ENCODE results near the gene AIG1.
"Not testable (repeated sequence)": the region's sequence is repeated elsewhere in the genome, so short reads cannot be mapped to it uniquely, and the experiment has no call there.

The AIG1 gene, protein sequence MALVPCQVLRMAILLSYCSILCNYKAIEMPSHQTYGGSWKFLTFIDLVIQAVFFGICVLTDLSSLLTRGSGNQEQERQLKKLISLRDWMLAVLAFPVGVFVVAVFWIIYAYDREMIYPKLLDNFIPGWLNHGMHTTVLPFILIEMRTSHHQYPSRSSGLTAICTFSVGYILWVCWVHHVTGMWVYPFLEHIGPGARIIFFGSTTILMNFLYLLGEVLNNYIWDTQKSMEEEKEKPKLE

DNA sequence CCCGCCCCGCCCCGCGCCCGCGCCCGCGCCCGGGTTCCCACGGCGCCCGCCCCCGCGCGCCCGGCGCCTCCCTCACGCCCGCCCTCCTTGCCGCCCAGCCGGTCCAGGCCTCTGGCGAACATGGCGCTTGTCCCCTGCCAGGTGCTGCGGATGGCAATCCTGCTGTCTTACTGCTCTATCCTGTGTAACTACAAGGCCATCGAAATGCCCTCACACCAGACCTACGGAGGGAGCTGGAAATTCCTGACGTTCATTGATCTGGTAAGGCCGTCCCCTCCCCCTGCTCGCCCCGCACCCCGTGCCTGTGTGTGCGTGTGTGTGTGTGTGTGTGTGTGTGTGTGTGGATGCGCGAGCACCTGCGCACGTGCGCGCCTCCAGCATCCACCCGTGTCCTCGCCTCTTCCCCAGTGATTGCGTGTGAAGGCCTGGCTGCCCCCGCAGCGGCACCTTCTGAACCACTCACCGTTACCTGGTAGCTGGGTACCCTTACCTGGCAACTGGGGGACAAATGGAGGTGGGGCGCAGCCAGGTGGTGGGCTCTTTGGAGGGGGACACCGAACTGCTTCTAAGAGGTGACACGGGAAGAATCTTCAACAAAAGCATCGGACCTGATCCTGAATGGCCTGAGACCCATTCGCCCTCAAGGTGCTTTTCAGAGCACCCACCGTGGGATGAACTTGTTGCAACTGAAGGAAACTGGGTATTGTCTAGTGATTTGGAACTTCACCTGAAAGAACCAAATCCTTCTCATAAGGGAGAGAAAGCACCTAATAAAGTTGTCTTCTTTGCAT is at the start of gene AIG1:
Gene AIG1, plus strand, starts transcription at position 84 of the 791 bp plus-strand sequence. Its CDS starts 37 bp downstream, at position 121.
- peak; percentile 20 to 40 (median 23) for DNase-seq (ENCODE audit: low read depth in 3 of 3)

DNA sequence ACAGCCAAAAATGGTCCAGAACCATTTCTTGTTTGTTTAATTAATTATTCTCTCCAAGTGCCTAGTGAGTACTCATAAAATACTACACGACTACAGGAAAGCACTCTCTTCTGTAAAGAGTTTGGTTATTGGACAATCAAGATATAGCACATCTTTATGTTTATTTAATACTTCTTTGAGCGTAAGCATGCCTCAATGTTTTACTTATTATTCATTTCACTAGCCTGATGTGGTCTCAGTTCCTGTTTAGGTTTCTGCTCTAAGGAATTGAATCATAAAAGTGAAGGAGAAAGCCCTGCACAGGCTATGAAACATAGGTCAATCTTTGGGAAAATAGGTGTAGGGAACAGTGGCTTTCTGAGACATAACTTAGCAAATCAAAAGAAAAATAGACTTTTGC is 45.9 kb upstream of the AIG1 start:
- DNase-seq (ENCODE audit: low read depth in 3 of 3): no peak

DNA sequence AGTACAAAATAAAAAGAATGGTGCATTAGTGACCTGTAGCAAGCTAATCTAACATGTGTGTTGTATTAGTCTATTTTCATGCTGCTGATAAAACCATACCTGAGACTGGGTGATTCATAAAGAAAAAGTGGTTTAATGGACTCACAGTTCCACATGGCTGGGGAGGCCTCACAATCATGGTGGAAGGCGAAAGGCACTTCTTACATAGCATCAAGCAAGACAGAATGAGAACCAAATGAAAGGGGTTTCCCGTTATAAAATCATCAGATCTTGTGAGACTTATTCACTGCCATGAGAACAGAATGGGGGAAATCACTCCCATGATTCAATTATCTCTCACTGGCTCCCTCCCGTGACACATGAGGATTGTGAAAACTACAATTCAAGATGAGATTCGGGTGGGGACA is 45.4 kb upstream of the AIG1 start:
- no peak for DNase-seq (ENCODE audit: low read depth in 3 of 3)

DNA sequence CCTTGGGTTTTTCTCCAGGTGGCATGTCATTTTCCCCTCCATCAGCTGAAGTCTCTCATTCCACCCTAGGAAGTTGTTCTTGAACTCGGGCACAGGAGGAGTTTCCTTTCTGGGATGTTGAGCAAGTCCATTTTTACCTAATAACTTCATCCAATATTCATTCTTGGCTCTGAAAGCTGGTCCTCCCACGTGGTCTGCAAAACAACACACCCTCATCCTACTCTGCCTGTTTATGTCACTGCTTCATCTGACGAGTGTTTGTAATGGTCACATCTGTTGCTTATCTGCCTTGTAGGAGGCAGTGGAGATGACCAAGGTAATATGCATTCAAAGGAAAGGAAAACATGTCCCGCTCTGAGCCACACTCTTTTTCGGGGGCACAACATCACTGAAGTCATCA is 41.7 kb upstream of the AIG1 start:
- no peak for DNase-seq (ENCODE audit: low read depth in 3 of 3)

DNA sequence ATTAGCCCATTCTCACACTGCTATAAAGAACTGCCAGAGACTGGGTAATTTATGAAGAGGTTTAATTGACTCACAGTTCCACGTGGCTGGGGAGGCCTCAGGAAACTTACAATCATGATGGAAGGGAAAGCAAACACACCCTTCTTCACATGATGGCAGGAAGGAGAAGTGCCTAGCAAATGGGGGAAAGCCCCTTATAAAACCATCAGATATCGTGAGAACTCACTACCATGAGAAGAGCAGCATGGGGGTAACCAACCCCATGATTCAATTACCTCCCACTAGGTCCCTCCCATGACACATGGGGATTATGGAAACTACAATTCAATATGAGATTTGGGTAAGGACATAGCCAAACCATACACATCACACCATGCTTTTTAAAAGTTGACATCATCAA is 39.8 kb upstream of the AIG1 start:
- not testable (repeated sequence) for DNase-seq (ENCODE audit: low read depth in 3 of 3)

DNA sequence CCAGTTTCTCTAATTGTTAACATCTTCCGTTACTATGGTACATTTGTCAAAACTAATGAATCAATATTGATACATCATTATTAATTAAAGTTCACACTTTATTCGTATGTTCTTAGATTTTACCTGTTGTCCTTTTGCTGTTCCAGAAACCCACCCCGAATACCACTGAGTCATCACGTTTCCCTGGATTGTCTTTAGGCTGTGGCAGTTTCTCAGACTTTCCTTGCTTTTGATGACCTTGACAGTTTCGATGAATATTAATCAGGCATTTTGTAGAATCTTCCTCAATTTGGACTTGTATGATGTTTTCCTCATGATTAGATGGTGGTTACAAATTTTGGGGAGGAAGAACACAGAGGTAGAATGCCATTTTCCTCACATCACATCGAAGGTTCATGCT is 39.1 kb upstream of the AIG1 start:
- DNase-seq (ENCODE audit: low read depth in 3 of 3): no peak

DNA sequence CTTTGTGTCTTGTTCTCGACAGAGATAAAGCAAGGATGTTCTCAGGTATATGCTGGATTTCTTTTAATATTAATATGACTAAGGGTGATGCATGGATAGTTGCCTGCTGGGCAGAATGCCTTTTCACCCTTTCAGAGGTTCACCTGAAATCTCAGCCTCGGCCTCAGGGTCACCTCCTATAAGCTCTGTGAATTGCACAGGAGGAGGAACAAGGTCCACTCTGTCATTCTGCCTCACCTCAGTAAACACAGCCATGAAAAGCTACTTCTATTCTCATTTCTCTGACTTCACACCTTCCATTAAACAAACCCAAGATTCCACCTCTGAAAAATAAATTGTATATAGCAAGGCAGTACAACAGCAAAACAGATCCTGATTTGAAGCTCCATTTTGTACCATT is 38.1 kb upstream of the AIG1 start:
- no peak for DNase-seq (ENCODE audit: low read depth in 3 of 3)

DNA sequence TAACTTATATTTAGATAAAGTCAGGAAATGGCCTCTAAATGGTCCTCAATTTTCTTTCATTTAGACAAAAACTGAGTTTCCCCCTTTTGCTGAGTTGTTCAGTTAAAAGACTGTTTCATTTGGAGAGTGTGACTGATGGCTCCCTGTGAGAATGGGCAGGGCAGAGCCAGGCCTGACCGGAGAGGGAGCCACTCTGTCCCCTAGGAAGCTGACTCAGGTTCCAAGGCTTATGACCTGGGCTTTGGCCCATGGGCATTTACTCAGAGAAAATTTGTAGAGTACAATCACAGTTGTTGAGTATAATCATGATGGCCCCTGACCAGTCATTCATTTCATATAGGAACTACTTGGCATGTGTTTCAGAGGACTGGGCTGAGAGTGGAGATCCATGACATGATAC is 37.0 kb upstream of the AIG1 start:
- DNase-seq (ENCODE audit: low read depth in 3 of 3): no peak

DNA sequence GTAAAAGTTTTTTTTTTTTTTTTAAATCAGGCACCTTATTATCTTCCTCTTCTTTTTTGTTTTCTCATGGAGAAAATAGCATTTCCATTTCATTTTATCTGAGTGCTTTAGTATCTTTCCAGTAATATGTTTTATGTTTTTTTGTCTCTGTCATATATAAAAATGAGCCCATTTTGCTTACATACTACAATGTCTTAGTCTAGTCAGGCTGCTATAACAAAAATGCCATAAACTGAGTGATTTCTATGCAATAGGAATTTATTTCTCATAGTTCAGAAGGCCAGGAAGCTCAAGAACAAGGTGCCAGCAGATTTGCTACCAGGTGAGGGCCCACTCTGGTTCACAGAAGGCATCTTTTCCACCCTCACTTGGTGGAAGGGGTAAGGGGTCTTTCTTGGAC is 35.7 kb upstream of the AIG1 start:
- DNase-seq (ENCODE audit: low read depth in 3 of 3): no peak

DNA sequence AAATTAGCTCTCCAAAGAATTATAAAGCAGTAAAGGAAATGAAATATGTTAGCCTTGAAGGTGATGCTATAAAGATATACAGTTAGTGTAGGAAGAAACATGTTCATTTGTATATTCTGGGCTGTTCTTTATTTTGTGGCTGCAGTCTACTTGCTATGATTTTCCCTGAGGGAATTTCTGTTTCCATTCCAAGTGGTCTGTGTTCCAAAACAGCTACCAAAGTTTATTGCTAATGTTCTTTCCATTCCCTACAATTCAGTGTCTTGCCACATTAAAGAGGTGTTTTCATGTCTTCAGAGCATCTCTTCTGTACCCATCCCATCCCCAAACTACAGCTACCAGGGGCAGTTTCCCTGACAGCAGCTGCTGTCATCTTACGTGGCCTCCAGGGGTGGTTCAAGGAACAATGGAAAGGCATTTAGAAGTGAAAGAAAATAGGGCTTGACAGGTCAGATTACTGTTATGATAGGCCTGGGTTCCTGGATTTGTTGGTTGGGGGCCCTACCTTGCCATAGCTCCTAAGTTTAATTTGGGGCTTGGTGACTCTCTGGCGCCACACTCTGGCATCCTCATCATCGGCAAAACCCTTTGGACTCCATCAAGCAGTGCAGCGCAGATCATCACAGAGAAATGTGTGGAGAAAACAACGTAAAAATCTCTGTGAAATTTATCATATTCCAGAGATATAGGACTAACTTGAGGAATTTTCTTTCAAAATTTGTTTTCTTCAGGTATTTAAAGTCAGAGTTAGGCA is 33.8 kb upstream of the AIG1 start:
- peak; percentile 5 to 31 (median 29) for DNase-seq (ENCODE audit: low read depth in 3 of 3)

DNA sequence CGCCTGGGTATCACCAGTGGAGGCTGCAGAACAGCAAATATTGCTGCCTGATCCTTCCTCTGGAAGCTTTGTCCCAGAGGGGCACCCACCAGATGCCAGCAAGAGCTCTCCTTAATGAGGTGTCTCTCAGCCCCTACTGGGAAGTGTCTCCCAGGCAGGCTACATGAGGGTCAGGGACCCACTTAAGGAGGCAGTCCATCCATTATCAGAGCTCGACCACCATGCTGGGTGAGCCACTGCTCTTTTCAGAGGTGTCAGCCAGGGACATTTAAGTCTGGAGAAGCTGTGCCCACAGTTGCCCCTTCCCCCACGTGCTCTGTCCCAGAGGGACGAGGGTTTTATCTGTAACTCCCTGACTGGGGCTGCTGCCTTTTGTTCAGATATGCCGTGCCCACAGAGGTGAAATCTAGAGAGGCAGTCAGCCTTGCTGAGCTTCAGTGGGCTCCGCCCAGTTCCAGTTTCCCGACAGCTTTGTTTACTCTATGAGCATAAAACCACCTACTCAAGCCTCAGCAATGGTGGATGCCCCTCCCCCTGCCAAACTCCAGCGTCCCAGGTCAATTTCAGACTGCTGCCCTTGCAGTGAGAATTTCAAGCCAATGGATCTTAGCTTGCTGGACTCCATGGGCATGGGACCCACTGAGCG is 25.9 kb upstream of the AIG1 start:
- DNase-seq (ENCODE audit: low read depth in 3 of 3): no peak

DNA sequence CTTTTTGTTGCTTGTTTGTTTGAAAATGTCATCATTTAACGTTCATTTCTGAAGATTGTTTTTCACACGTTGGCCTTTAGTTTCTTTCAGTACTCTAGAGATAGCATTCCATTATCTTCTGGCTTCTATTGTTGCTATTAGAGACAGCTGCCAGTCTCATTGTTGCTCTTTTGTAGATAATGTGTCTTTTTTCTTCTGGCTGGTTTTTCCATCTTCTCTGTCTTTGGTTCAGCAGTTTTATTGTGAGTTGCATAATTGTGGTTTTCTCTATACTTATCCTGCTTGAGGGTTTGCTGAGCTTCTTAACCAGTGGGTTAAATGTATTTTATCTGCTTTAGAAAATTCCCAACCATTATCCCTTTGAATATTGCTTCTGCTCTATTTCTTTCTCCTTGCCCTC is 23.2 kb upstream of the AIG1 start:
- DNase-seq (ENCODE audit: low read depth in 3 of 3): no peak

DNA sequence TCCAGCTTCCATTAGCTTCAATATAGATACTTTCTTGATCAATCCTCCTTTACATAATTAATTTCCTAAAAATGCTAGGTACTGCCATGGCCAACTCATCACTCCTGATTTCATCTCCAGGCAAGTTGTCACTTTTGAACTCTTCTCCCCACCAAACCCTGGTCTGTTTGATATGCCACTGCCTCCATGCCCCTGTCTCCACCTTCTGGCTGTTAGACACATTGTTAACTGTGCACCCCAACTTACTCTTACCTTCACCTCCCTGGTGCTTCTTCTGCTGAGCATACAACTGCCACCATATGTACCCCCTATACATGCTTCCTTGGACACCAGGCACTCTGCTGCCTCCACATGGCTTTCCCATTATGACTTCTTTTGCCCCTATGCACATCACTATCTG is 21.9 kb upstream of the AIG1 start:
- DNase-seq (ENCODE audit: low read depth in 3 of 3): no peak

DNA sequence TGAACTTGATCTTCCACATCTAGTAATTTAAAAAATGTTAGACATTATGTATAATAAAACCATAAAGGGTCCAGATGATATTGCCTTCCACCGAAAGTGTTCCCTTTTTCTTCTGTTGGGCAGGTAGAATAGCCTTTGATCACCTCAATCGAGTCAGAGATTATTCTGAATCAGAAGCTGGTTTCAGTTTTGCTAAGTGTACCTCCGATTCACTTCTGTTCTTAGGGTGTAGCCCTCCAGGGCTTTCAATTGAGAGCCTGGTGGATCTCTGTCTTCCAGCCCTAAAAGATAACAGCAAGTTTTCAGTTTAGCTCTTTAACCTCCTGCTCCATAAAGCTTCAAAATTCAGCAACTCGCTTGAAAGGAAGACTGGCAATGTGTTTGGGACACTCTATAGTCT is 21.1 kb upstream of the AIG1 start:
- DNase-seq (ENCODE audit: low read depth in 3 of 3): no peak

DNA sequence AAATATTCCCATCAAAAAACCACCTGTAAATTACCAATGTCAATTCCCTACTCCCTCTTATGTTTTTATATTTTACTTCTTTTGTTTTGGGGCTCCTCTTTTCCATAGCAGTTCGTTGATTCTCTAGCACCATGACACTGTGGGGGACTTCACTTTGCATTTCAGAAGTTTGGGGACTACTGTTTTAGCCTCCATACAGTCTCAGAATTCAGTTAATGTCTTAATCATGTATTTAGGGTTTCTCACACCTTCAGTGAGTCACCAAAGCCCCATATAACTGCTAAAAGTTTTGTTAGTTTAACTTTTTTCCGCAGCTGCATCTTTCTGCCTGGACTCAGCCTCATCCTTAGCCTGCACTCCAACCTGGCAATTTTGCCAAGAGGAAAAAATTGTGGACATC is 20.7 kb upstream of the AIG1 start:
- no peak for DNase-seq (ENCODE audit: low read depth in 3 of 3)

DNA sequence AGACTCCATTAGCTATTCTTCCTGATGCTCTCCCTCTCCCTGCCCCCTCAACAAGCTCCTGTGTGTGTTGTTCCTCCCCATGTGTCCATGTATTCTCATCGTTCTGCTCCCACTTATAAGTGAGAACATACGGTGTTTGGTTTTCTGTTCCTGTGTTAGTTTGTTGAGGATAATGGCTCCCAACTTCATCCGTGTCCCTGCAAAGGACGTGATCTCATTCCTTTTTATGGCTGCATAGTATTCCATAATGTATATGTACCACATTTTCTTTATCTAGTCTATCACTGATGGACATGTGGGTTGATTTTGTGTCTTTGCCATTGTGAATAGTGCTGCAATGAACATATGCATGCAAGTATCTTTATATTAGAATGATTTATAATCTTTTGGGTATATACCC is 16.3 kb upstream of the AIG1 start:
- not testable (repeated sequence) for DNase-seq (ENCODE audit: low read depth in 3 of 3)

DNA sequence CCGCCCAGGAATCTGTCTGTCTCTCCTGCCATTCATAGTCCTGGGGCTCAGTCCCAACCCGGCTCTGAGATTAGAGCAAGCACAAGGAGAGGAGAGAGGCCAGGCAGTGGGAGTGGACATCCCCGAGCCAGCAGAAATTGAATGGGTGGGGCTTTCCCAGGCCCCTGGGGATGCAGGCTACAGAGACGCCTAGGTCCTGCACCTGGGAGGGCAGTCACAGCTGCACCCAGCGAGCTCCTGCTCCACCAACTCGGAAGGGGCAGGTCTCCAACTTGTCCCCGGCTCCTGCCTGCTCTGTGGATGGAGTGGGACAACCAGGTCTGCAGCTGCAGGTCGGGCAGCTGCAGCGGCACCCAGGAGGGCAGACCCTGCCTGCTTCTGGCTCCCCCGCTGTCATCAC is 11.1 kb upstream of the AIG1 start:
- DNase-seq (ENCODE audit: low read depth in 3 of 3): no peak

DNA sequence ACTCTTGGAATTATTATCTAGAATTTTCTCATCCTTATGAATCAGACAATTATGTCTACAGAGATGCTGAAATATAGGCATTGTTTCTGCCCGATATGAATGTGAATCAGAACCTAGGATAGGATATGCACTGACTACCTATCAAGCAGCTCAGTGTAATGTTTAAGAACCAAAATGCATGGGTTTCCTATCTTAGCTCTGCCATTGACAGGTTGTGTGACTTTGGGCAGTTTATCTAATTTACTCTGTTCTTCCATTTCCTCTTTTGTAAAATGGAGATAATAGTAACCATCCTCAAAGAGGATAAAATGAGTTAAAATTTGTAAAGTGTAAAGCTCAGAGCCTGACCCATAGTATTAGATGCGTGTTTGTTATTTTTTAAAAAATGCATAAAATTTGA is 10.2 kb upstream of the AIG1 start:
- DNase-seq (ENCODE audit: low read depth in 3 of 3): no peak

DNA sequence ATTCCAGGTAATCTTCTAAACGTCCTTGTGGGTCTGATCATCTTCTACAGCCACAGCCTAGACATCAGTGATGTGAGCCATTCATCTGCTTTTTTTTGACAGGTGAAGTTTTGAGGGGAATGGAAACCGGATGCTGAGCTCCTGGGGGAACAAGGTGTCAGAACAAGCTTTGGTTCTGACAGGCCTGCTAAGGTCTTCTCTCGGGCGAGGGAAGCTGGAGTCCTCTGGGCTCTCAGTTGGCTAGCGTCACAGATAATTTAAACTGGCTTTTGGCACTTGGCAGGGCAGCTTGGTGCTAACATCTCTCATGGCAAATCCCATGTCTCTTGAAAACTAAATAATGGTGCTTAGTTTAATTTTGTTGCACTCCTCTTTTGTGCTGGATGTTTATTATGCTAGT is 8.4 kb upstream of the AIG1 start:
- no peak for DNase-seq (ENCODE audit: low read depth in 3 of 3)

DNA sequence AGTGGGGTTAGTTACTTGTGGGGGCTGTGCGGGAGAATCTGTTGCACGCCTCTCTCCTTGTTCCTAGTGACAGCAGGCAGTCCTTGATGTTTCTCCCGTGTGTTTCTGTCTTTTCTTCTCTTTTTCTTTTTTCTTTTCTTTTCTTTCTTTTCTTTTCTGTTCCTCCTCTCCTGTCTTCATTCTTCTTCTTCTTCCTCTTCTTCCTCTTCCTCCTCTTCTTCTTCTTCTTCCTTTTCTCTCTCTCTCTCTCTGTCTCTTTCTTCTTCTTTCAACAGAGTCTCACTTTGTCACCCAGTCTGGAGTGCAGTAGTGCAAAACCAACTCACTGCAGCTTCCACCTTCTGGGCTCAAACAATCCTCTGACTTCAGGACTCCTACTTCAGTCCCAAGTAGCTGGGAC is 6.8 kb upstream of the AIG1 start:
- no peak for DNase-seq (ENCODE audit: low read depth in 3 of 3)

DNA sequence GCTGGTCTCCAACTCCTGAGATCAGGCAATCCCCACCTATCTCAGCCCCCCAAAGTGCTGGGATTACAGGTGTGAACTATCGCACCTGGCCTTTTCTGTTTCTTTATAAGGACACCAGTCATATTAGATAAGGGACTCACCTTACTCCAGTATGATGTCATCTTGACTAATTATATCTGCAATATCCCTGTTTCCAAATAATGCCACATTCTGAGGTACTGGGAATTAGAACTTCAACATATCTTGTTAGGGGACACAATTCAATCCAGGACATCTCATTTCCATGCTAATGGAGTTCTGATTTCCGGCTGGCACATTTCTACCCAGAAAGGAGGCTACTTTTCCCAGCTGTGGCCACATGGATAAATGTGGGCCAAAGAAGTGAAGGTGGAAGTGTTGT is 6.4 kb upstream of the AIG1 start:
- DNase-seq (ENCODE audit: low read depth in 3 of 3): no peak

DNA sequence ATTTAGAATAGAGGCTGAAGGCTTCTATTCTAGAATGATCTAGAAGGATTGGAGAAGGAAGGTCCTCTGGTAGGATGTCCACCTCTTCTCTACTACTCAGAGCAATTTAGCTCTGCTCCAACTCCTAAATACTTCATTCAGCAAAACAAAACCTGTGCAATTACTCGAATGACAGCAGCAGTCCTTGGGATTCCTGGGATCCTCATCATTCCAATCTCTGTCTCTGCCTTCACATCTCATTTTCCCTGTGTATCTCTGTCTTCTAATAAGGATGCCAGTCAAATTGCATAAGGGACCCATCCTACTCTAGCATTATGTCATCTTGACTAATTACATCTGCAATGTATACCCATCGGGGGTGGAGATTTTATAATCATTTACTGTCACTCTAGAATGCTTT is 5.5 kb upstream of the AIG1 start:
- no peak for DNase-seq (ENCODE audit: low read depth in 3 of 3)
